Stomach (tissue), 9 donors: Measurements from ENCODE around the gene GANAB. TPM values are rescaled to one million over a fixed set of nuclear protein-coding genes. Genes with fewer than 3 reads are reported as not detected.

Experiments
- DNase-seq, 2 donors: peaks; one replicate each; pipeline versions ENCODE4 v3.0.0 to v3.0.0-alpha.2; 2013 to 2019
- H3K27ac ChIP-seq, 5 donors: fragments of 200-600 bp in 4 of 5; sonication (generic) in 4 of 5; one replicate each; pipeline ENCODE4 v1.5.1; 2013 to 2019; ENCODE audit warnings: mild to moderate bottlenecking in 1 of 5, moderate library complexity in 1 of 5
- H3K27me3 ChIP-seq, 3 donors: fragments of 200-600 bp; sonication (generic); one replicate each; pipeline ENCODE4 v1.5.1; 2017 to 2019; ENCODE audit warnings: mixed run types in 1 of 3
- H3K36me3 ChIP-seq, 4 donors: fragments of 200-600 bp; sonication (generic); 1 replicate in 3 of 4; 2 replicates in 1 of 4; pipeline ENCODE4 v1.5.1; 2016 to 2019
- H3K4me1 ChIP-seq, 4 donors: fragments of 200-600 bp; sonication (generic); one replicate each; pipeline ENCODE4 v1.5.1; 2016 to 2019
- H3K4me3 ChIP-seq, 4 donors: fragments of 200-600 bp; sonication (generic) in 3 of 4; one replicate each; pipeline ENCODE4 v1.5.1; 2016 to 2019; ENCODE audit warnings: mild to moderate bottlenecking in 1 of 4
- H3K9me3 ChIP-seq, 4 donors: fragments of 200-600 bp; sonication (generic); one replicate each; pipeline ENCODE4 v1.5.1; 2016 to 2019
- EP300 ChIP-seq: sonication (generic); formaldehyde crosslinking; IDR thresholded peaks from one replicate; pipeline ENCODE4 v1.6.1; 2017; ENCODE audit warnings: antibody characterized with exemption
- POLR2A ChIP-seq, 4 donors: fragments of 450-650 bp; IDR thresholded peaks; one replicate each; pipeline ENCODE4 v1.6.1; 2016; ENCODE audit warnings: antibody characterized with exemption in 4 of 4, control low read depth in 2 of 4, mild to moderate bottlenecking in 1 of 4, moderate library complexity in 1 of 4
- POLR2AphosphoS5 ChIP-seq, 3 donors: sonication (generic); formaldehyde crosslinking; IDR thresholded peaks; one replicate each; pipeline ENCODE4 v1.6.1; 2016; ENCODE audit warnings: antibody characterized with exemption in 3 of 3
- WGBS, 5 donors: extraction: QIAGEN DNeasy Blood & Tissue Kit in 3 of 5; methylation state at CpG; one replicate each; pipeline versions ENCODE4 v1.1.5 to v1.1.7; 2013 to 2018; 5-methylcytosine and 5-hydroxymethylcytosine counted together
- intact Hi-C: fragments of 100-400 bp; cut with DNase I; formaldehyde crosslinking; loops from one replicate; pipeline ENCODE4 v1.15.1; 2023; ENCODE audit warnings: low total_unique reads
- polyA plus RNA-seq, 3 donors: library from polyadenylated mRNA; stranded (reverse); fragments of 200-250 nt; gene quantifications; one replicate each; pipeline ENCODE4 v1.2.3, GENCODE V29; 2013
- total RNA-seq, 5 donors: library from RNA; depleted of rRNA; stranded (reverse); fragments of >200 nt; gene quantifications; one replicate each; pipeline versions ENCODE4 v1.1.0 to v1.2.3, GENCODE V29; 2014 to 2016
- TF ChIP-seq, protein P1 (sequence below), 7 experiments: fragments of 450-650 bp in 4 of 7; fragments of 200-600 bp in 3 of 7; sonication (generic) in 3 of 7; IDR thresholded peaks; one replicate each; pipeline ENCODE4 v1.5.1; 2016 to 2019; ENCODE audit warnings: antibody characterized with exemption in 7 of 7, control low read depth in 2 of 7, mild to moderate bottlenecking in 1 of 7
- donor health status: healthy with polysubstance abuse.
- donor health status: Bipolar disorder and iron deficiency.
- donor health status: healthy.

The GANAB gene
- total and polyA plus RNA-seq, 8 donors: 21.4 to 155 (median 75.1) TPM

DNA sequence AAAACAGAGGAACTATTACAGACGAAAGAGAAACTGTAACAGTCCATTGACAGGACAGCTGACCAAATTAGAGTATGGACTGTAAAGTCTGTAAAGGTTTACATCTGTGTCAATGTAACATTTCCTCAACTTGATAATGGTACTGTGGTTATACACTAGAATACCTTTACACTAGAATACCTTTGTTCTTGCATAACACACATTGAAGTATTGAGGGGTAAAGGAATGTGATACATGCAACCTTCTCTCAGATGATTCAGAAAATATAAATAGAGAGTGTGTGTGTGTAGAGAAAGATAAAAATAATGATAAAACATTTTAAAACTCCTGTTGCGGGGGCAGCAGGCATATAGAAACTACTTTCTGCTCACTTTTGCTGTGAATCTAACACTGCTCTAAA lies 67.2 kb downstream of the GANAB start:
- Histone ChIP-seq H3K4me3 (no peak overlapping the region), H3K27me3 (no peaks in the 10 kb centered on the region), H3K36me3 (peaks cover 20 to 83% (median 79%) of the 10 kb centered on the region in 4 donors), H3K27ac (no peak overlapping the region), H3K9me3 (no peaks in the 10 kb centered on the region), H3K4me1 (peaks cover 21 to 34% (median 30%) of the 10 kb centered on the region in 4 donors)
- 71 to 94% (median 81%) methylated on average over 2 of the region's 2 CpGs for WGBS, 5 donors
- DNase-seq: no peak
- no peak for TF ChIP-seq POLR2AphosphoS5 (IDR thresholded peaks at IDR 0.05)
- TF ChIP-seq, protein P1, sequence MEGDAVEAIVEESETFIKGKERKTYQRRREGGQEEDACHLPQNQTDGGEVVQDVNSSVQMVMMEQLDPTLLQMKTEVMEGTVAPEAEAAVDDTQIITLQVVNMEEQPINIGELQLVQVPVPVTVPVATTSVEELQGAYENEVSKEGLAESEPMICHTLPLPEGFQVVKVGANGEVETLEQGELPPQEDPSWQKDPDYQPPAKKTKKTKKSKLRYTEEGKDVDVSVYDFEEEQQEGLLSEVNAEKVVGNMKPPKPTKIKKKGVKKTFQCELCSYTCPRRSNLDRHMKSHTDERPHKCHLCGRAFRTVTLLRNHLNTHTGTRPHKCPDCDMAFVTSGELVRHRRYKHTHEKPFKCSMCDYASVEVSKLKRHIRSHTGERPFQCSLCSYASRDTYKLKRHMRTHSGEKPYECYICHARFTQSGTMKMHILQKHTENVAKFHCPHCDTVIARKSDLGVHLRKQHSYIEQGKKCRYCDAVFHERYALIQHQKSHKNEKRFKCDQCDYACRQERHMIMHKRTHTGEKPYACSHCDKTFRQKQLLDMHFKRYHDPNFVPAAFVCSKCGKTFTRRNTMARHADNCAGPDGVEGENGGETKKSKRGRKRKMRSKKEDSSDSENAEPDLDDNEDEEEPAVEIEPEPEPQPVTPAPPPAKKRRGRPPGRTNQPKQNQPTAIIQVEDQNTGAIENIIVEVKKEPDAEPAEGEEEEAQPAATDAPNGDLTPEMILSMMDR (IDR thresholded peaks at IDR 0.05): no peak
- intact Hi-C loops: no loop called here

DNA sequence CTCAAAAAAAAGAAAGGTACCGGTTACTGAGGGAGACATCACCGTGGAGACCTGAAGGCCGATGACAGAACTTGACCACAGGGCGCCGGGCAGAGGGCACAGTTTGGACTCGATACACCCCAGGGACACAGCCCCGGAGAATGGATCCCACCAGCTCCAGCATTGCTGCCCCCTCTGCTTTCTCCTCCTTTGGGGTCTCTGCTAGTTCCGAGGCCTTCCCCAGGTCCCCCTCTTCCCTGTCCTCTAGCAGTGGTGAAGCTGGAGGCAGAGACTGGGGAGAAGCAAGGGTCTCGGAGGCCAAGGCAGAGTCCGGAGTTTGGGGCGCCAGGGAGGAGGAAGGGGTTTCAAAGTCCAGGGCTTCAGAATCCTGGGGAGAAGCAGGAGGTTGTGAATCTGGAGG lies 67.9 kb downstream of the GANAB start:
- Histone ChIP-seq H3K27me3 (no peaks in the 10 kb centered on the region), H3K36me3 (peaks cover 20 to 76% (median 73%) of the 10 kb centered on the region in 4 donors), H3K9me3 (no peaks in the 10 kb centered on the region), H3K27ac (peak overlapping the region in 3 of 5 donors; percentile 10 to 95 (median 93)), H3K4me3 (no peak overlapping the region), H3K4me1 (peaks cover 21 to 35% (median 30%) of the 10 kb centered on the region in 4 donors)
- 95 to 100% (median 96%) methylated on average over 10 to 11 of the region's 11 CpGs for WGBS, 5 donors
- TF ChIP-seq EP300 (no peak), POLR2AphosphoS5 (IDR thresholded peaks at IDR 0.05) (no peak), POLR2A (IDR thresholded peaks at IDR 0.05) (no peak)
- TF ChIP-seq, protein P1 (IDR thresholded peaks at IDR 0.05): no peak
- DNase-seq: no peak
- intact Hi-C loops: no loop called here

DNA sequence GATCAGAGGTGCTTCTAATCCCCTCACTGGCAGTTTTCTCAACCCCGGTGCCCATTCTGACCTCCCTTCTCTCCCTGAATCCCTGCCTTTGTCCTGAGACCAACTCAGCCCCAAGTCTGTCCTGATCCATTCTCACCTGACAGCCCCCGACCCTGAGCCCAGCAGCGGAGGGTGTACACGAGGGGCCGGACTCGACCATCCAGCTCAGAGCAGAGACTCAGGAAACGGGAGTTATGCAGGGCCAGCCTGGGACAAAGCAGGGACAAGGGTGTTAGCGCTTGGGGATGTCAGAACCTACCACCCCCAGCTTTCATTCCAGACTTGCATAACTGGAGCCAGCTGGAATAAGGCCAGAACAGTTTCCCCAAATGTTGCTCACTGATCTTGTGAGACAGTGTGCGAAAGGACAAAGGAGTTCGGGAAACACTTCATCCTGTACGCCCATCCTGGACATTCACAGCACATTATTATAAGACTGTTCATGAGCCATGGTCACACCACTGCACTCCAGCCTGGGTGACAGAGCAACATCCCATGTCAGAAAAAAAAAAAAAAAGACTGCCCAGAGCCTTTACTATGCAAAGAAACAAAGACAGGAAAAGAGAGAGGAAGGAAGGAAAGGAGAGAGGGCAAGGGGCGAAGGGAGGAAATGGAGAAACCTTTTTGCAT lies 69.2 kb downstream of the GANAB start:
- intact Hi-C loops: no loop called here
- Histone ChIP-seq H3K36me3 (peaks cover 20 to 69% (median 68%) of the 10 kb centered on the region in 4 donors), H3K4me3 (no peak overlapping the region), H3K27me3 (no peaks in the 10 kb centered on the region), H3K9me3 (no peaks in the 10 kb centered on the region), H3K4me1 (peaks cover 26 to 43% (median 41%) of the 10 kb centered on the region in 4 donors), H3K27ac (peak overlapping the region; percentile 42 to 95 (median 93))
- TF ChIP-seq, protein P1 (IDR thresholded peaks at IDR 0.05): no peak
- TF ChIP-seq POLR2A (IDR thresholded peaks at IDR 0.05): no peak
- no peak for TF ChIP-seq EP300
- TF ChIP-seq POLR2AphosphoS5 (IDR thresholded peaks at IDR 0.05): peak in 2 of 3 donors; percentile 29 to 30
- WGBS, 5 donors: 48 to 66% (median 59%) methylated on average over 12 of the region's 12 CpGs
- peak in 1 of 2 donors; percentile 49 for DNase-seq

DNA sequence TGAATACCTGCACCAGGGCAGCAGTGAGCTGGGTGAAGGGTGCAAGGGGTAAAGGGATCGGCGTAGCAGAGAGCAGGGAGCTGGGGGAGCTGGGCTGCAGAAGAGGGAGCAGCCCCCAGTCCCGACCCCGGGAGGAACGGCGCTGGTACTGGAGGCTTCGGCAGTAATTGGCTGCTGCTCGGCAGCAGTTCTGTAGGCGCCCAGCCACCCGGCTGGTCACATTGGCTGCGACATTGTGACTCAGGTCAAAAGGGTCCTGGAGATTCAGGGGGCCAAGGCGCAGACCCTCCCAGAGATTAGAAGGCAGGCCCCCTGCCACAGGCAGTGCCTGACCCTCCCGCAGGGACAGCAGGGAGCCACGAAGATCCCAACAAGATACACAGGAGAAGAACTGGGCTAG lies 70.6 kb downstream of the GANAB start:
- Histone ChIP-seq H3K9me3 (no peaks in the 10 kb centered on the region), H3K4me1 (peaks cover 26 to 54% (median 49%) of the 10 kb centered on the region in 4 donors), H3K4me3 (peak overlapping the region in 2 of 4 donors; percentile 79 to 98), H3K27me3 (no peaks in the 10 kb centered on the region), H3K27ac (peak overlapping the region in 4 of 5 donors; percentile 91 to 95 (median 94)), H3K36me3 (peaks cover 26 to 69% (median 68%) of the 10 kb centered on the region in 4 donors)
- no peak for TF ChIP-seq POLR2AphosphoS5 (IDR thresholded peaks at IDR 0.05)
- TF ChIP-seq, protein P1 (IDR thresholded peaks at IDR 0.05): no peak
- TF ChIP-seq EP300: no peak
- TF ChIP-seq POLR2A (IDR thresholded peaks at IDR 0.05): no peak
- no peak for DNase-seq
- WGBS, 5 donors: 81 to 92% (median 84%) methylated on average over 14 of the region's 14 CpGs
- intact Hi-C loops: no loop called here
